ENCODE data around the gene ENG.
A peak's percentile ranks its signal among the peaks of the same experiment; 100 is the strongest.

Gene ENG

GRCh38 chr9:127854184-127854806 is at the start of gene ENG:
TSS of gene ENG (minus strand) at chr9:127854658. CDS start at chr9:127854355, 303 bp downstream.
- TF ChIP-seq CTCF (IDR thresholded peaks at IDR 0.05; ENCODE audit: insufficient read depth, low read length, poor library complexity, severe bottlenecking): no peak
- no peak within 1 kb of the TSS for H3K4me3 ChIP-seq (replicated peaks; ENCODE audit: low read depth, low read length)
- no peaks in the 10 kb centered on the region for H3K36me3 ChIP-seq (ENCODE audit: control insufficient read depth, insufficient read depth, low read length)
- H3K27me3 ChIP-seq (replicated peaks; ENCODE audit: control insufficient read depth, insufficient read depth, low read length): no peaks in the 10 kb centered on the region
- no peak for DNase-seq (ENCODE audit: extremely low read depth, insufficient read length)

GRCh38 chr9:127903557-127904475 is 49.4 kb upstream of the ENG start:
- DNase-seq (ENCODE audit: extremely low read depth, insufficient read length): peak; percentile 82
- Histone ChIP-seq H3K4me3 (replicated peaks; ENCODE audit: low read depth, low read length) (peak overlapping the region; percentile 48), H3K36me3 (ENCODE audit: control insufficient read depth, insufficient read depth, low read length) (peaks cover 7% of the 10 kb centered on the region), H3K27me3 (replicated peaks; ENCODE audit: control insufficient read depth, insufficient read depth, low read length) (no peaks in the 10 kb centered on the region)
- no peak for TF ChIP-seq CTCF (IDR thresholded peaks at IDR 0.05; ENCODE audit: insufficient read depth, low read length, poor library complexity, severe bottlenecking)

GRCh38 chr9:127899128-127899943 is 44.9 kb upstream of the ENG start, which contains the start of gene ST6GALNAC6:
TSS of gene ST6GALNAC6 (minus strand) at chr9:127899603. CDS start at chr9:127897981, 1,622 bp downstream.
- Histone ChIP-seq H3K27me3 (replicated peaks; ENCODE audit: control insufficient read depth, insufficient read depth, low read length) (no peaks in the 10 kb centered on the region), H3K4me3 (replicated peaks; ENCODE audit: low read depth, low read length) (peak within 1 kb of the TSS; percentile 89), H3K36me3 (ENCODE audit: control insufficient read depth, insufficient read depth, low read length) (peaks cover 16% of the 10 kb centered on the region)
- DNase-seq (ENCODE audit: extremely low read depth, insufficient read length): peak; percentile 86
- TF ChIP-seq CTCF (IDR thresholded peaks at IDR 0.05; ENCODE audit: insufficient read depth, low read length, poor library complexity, severe bottlenecking): no peak

- peaks cover 20% of the 10 kb centered on the region for H3K36me3 ChIP-seq (ENCODE audit: control insufficient read depth, insufficient read depth, low read length)
- DNase-seq (ENCODE audit: extremely low read depth, insufficient read length): peak; percentile 52
- no peak for TF ChIP-seq CTCF (IDR thresholded peaks at IDR 0.05; ENCODE audit: insufficient read depth, low read length, poor library complexity, severe bottlenecking)
- H3K4me3 ChIP-seq (replicated peaks; ENCODE audit: low read depth, low read length): peak overlapping the region; percentile 89
- no peaks in the 10 kb centered on the region for H3K27me3 ChIP-seq (replicated peaks; ENCODE audit: control insufficient read depth, insufficient read depth, low read length)
Observed at GRCh38 chr9:127898433-127899127, 44.1 kb upstream of the ENG start.

GRCh38 chr9:127897193-127897692 is 42.8 kb upstream of the ENG start:
- DNase-seq (ENCODE audit: extremely low read depth, insufficient read length): peak; percentile 51
- Histone ChIP-seq H3K4me3 (replicated peaks; ENCODE audit: low read depth, low read length) (0 out of 2 replicates have a peak overlapping the region, but pooled peaks have one; percentile 1), H3K36me3 (ENCODE audit: control insufficient read depth, insufficient read depth, low read length) (peaks cover 30% of the 10 kb centered on the region), H3K27me3 (replicated peaks; ENCODE audit: control insufficient read depth, insufficient read depth, low read length) (no peaks in the 10 kb centered on the region)
- TF ChIP-seq CTCF (IDR thresholded peaks at IDR 0.05; ENCODE audit: insufficient read depth, low read length, poor library complexity, severe bottlenecking): no peak

Data from GM06990 (cell line).